ENCODE results near the gene TCEA3.

The TCEA3 gene

DNA sequence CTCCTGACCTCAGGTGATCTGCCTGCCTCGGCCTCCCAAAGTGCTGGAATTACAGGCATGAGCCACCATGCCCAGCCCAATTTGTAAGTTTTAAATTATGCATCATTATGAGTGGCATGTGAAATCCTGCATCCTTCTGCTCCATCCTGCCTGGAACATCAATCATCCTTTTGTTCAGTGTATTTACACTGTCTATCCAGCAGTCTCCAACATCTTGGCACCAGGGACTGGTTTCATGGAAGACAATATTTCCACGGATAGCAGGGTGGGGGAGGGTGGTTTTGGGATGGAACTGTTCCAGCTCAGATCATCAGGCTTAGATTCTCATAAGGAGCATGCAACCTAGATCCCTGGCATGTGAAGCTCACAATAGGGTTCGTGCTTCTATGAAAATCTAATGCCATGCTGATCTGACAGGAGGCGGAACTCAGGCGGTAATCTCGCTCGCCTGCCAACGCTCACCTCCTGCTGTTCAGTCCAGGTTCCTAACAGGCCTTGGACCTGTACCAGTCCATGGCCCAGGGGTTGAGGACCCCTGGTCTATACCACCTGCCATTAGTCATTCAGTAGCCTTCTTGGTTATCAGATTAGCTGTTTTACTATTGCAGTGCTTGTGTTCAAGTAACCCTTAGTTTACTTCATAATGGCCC, 22.2 kb upstream of the TCEA3 start:
- no peak for DNase-seq (ENCODE audit: low spot score)

- no peak for DNase-seq (ENCODE audit: low spot score)
Observed at GRCh38 chr1:23444596-23445390, 20.2 kb upstream of the TCEA3 start.

GRCh38 chr1:23444104-23444533, 19.6 kb upstream of the TCEA3 start:
- no peak for DNase-seq (ENCODE audit: low spot score)

DNA sequence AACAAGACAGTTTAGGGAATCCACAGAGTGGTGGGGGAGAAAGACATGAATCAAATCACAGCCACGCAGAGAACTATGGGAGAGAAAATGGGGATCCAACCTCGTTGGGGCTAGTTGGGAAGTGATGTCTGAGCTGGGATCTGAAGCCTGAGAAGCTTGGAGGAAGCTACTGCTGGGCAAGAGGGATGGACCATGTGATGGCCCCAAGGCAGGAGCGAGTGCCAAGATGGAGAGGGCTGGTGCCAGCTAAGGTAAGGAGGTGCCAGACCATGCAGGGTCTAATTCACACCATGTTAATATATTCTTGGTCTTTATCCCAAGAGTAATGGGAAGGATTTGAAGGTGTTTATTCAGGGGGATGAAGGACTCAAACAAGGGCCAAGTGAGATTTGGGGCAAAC, 18.2 kb upstream of the TCEA3 start:
- no peak for DNase-seq (ENCODE audit: low spot score)

GRCh38 chr1:23441446-23442148, 17.0 kb upstream of the TCEA3 start:
- DNase-seq (ENCODE audit: low spot score), result no peak

DNA sequence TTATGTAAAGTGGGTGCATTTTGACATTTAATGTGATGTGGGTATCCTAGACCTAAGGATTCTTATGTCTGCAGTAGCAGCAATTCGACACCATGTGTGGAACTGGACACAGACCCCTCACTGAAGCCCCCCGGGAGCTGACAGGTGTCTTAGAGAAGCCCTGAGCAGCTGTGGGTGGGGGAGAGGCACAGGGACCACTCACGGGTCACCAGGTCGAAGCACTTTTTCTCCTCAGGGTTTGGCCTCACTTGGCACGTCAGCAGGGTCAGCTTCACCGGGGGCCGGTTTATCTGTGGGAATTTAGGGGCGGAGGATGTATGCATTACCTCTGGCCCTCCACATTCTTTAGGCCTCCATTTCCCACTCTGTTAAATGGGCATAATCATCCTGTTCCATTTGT, 14.0 kb upstream of the TCEA3 start:
- DNase-seq (ENCODE audit: low spot score), result no peak

DNA sequence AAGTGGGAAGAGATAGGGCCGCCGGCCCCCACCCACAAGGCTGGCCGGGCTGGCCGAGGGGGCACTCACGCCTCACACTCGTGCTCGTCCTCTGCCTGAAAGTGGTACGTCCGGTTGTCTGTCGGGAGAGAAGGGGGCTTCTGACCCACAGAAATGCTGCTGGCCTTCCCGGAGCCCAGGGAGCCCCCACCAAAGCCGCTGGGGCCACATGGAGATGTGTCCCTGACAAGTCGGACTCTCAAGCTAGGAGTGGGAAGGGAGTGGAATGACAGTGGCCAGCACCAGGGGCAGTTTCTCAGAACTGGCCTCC, 12.8 kb upstream of the TCEA3 start:
- DNase-seq (ENCODE audit: low spot score), result no peak

DNA sequence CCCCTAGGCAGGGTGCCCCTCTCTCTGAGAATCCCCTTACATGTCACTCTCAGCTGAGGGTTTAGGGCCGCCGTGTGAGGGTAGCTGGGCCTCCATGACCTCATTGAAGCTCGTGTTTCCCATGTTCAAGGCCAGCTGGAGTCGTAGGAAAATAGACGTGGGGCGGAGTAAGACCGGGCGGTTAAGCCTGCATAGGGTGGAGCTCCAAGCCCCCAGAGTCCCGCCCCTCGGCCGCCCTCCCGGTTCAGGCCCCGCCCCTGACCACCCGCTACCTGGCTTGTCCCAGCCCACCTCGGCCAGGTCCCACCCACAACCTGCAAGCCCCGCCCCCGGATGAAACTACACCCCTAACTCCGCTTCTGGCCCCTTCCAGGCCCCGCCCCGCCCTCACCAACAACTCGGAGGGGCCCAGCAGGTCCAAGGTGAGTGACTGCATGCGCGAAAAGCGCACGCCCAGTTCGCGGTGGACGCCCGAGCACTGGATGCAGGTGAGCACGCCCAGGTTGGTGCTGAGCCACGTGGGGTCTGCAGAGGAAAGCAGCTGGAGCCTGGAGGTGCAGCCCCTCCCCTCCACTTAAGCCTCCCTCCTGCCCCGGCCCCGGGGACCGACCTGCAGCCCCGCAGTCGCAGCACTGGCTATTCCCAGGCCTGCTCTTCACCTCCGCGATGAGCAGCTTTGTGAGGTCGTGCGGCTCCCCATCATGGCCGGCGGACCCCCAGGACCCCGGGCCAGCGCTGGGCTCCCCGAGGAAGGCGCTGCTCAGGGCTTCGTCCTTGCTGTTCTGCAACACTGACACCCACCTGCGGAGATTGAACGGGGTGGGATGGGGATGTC, 12.2 kb upstream of the TCEA3 start:
- DNase-seq (ENCODE audit: low spot score), result no peak

DNA sequence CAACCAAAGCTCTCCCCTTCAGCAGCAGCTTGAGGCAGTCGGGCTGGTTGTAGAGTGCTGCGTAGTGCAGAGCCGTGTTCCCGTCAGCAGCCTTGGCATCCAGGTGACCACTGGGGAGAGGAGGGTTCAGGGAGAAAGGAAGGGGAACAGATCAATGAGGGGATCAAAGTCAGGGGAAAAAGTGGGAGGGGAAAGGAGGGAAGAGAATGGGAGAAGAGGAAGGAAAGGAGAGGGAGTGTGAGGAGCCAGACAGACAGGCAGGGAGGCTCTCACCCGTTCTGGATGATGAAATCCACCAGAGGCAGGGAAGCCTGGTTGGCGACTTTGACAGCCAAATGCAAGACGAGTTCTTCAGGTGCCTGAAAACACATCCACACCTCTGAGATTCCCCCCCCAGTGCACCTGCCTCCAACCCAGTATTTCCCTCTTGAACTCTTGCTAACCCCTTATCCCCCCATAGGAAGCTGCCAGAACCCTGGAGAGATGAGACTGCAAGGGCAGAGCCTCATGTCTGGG, 9.8 kb upstream of the TCEA3 start:
- DNase-seq (ENCODE audit: low spot score), result no peak

DNA sequence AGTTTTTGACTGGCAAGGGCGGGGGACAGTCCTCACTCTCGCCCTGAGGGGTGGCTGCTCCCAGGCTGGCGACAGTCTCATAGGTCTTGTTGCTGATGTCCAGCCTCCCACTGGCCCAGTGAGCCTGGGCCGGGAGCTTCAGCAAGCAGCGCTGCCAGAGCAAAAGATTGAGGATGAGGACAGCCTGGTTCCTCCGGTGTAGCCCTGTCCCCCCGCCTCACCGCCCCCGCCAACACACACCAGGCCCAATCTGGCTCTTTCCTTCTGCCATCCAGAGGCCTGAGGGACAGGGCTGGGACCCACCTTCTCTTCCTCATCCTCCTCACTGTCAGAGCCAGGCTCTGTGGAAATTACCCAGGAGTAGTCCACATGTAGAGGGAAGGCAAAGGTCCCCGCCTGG, 8.6 kb upstream of the TCEA3 start:
- DNase-seq (ENCODE audit: low spot score), result no peak

DNA sequence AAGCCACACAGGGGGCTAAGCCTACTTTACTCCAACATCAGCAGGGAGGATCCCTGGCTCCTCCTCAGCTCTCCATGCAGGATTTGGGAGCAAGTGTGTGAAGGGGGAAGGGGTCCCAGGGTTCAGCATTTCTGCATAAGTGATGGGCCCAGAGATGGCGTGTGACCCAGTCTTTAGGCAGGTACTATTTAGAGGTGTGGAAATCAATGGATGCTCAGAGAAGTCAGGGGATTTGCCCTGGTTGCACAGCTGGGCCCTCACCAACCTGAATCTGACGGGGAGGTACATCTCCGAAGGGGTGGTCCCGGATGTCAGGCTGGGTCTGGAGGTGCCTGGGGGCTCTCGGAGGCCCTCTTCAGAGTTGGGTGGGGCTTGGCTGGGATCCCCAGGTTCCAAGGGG, 6.9 kb upstream of the TCEA3 start:
- DNase-seq (ENCODE audit: low spot score), result no peak

GRCh38 chr1:23430803-23431202, 6.3 kb upstream of the TCEA3 start:
- no peak for DNase-seq (ENCODE audit: low spot score)

DNA sequence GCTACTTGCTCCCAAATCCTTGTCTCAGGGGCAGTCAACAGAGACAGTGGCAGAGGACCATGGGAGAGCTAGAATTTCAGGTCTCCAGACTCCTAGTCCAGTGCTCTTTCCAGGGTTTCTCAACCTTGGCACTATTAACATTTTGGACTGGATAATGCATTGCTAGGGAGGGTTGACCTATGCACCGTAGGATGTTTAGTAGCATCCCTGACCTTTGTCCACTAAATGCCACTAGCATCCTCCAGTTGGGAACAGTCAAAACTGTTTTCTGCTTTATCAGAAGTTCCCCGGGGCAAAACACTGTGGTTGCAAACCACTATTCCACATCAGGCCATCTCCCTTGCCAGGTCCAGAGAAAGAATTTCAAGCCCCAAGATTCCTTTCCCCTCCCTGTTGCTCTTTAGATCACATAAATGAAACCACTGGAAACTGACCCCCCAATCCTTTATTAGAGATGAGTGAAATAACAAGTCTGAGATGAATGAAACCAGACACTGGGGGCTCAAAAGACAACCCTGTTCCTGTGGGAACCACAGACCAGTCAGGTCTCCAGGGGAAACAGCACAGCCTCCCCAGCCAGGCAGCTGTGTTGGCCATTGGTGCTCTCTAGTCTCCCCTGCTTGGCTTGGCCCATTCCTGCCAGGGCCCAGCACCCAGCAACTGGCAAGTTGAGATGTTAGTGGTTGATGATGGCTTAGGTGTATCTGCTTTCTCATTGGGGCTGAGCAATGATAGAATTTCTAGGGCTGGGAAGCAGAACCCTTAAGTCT, 3.8 kb upstream of the TCEA3 start:
- no peak for DNase-seq (ENCODE audit: low spot score)

- no peak for DNase-seq (ENCODE audit: low spot score)
Observed at GRCh38 chr1:23427550-23427949, 3.0 kb upstream of the TCEA3 start.

DNA sequence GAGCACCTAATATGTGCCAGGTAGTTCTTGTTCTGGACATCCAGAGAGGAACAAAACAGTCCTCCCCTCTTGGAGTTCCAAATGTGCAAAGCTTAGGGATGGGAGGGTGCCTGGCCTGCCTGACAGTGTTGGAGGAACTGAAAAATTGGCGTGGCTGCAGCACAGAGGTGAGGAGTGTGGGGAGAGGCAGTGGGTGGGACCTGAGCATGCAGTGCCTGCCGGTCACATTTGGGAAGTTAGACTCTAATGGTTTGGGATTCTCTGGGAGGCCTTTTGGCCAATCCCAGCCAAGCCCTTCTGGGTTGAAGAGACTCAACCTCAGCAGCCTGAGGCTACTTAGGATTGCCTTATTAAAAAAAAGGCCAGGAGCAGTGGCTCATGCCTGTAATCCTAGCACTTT, 2.3 kb upstream of the TCEA3 start:
- DNase-seq (ENCODE audit: low spot score), result no peak

DNA sequence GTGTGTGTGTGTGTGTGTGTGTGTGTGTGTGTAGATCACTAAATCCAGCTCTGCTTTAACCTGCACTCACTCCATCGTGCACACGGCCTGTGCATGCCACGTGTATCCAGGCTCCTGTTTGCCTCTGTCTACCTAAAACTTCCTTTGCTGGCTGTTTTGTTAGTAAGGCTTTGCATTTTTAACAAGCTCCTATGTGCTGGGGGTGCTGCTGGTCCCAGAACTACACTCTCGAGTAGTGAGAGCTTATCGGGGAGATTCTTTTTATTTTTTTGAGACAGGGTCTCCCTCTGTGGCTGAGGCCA, 596 bp upstream of the TCEA3 start:
- DNase-seq (ENCODE audit: low spot score), result no peak

- DNase-seq (ENCODE audit: low spot score), result no peak
Observed at GRCh38 chr1:23423415-23424292, 894 bp downstream of the TCEA3 start.

DNA sequence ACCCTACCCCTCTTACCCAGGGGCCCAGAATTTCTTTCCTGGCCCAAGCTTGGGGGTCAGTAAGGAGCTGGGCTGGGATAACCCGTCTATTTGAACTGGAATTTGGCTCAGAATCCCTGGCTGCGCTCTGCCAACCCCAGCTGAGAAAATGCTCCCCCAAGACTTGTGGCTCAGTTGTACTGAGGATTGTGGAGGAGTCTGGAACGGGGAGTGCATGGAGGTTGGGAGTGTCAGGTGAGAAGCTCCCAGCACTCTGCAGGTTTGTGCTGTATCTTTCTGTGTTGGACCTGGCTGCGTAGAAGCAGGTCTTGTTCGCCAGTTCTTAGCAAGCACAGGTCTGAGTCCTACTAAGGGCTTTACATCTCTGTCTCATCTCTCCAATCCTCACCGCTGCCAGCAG, 1.6 kb downstream of the TCEA3 start:
- DNase-seq (ENCODE audit: low spot score), result no peak

DNA sequence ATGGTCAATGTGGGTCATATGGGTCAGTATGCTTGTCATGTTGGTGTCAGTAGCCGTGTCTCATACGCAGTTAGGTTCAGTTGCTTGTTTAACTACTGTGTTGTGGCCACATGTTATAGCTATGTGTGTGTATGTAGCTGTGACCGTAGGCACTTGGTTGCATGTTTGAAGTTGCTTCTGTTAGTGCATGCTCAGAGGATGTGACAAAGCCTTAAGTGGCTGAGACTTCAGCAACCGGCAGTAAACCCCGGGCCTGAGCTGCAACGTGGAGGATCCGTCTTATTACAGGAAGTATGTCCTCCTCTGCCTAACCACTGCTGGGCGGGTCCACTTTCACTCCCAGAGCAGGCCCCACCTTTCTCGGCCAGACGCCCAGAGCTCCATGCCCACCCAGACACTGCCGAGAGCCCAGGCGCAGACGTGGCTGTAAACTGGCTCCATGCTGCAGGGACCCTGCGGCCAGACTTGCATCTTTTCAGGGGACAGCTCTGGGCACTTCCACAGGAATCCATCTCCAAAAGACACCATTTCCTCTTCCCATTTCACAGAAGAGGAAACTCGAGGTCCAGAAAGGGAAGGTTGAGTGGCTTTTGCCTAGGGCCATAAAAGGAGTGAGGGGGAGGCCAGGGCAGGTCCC, 2.2 kb downstream of the TCEA3 start:
- DNase-seq (ENCODE audit: low spot score), result peak; percentile 25

DNA sequence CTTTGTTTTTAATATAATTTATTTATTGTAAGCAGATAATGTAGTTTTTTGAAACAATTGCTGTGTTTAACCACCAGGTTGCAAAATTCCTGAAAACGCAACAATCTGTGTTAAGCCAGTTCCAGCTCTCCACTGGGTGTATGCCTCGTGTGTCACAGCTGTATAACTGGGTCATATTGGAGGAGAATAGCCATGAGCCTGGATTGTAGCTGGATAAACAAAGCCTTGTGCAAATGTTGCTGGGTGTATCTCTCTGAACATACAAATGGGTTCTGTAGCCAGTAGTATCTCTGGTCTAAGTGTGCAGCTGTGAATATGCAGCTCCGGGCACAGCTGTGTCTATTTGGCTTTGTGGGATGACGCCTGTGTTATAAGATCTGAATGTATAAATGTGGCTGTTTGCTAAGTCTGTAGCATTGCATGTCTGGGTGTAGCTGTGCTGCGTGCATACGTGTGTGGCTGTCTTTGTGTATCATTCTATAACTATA, 2.8 kb downstream of the TCEA3 start:
- DNase-seq (ENCODE audit: low spot score), result no peak

All from hematopoietic multipotent progenitor cell treated with erythropoietin and hydrocortisone succinate and interleukin-3 and kit ligand, for 17 days (in vitro differentiated cells).